B cell (primary cell): ENCODE measurements around the gene RABEP2.

ENCODE experiments used
- EZH2 ChIP-seq: IDR thresholded peaks from 2 replicates; pipeline ENCODE4 v1.6.1; 2012; ENCODE audit warnings: borderline replicate concordance, low read depth, mild to moderate bottlenecking, moderate library complexity, low read length; ENCODE audit not compliant: insufficient read depth, poor library complexity, severe bottlenecking
- TF ChIP-seq, protein P1 (sequence below): fragments of 200-600 bp; IDR thresholded peaks from one replicate; pipeline ENCODE4 v1.8.0; 2022; ENCODE audit warnings: antibody characterized with exemption, mild to moderate bottlenecking

DNA sequence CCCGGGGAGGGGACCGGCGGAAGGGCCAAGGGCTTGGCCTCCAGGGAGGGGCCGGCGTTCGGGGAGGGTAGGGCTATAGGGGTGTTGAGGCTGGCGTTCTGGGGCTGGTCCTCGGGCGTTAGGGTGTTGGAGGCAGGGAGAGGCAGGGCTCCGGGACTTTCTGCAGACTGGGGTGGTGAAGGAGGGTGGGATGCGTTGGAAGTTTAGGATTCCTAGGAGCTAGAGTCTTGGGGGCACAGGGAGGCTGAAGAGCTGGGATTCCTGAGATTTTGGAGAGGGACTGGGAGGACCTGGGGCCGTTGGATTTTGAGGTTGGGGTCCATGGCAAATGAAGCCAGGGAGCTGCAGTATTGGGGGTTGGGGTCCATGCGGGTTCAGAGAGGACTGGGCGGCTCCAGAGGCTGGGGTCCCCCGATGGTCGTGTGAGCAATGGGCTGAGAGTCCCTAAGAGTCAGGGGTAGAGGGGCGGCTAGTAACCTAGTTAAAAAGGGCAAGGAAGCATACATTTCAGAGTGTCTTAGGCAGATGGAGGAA, 26.4 kb upstream of the RABEP2 start:
- TF ChIP-seq, protein P1, sequence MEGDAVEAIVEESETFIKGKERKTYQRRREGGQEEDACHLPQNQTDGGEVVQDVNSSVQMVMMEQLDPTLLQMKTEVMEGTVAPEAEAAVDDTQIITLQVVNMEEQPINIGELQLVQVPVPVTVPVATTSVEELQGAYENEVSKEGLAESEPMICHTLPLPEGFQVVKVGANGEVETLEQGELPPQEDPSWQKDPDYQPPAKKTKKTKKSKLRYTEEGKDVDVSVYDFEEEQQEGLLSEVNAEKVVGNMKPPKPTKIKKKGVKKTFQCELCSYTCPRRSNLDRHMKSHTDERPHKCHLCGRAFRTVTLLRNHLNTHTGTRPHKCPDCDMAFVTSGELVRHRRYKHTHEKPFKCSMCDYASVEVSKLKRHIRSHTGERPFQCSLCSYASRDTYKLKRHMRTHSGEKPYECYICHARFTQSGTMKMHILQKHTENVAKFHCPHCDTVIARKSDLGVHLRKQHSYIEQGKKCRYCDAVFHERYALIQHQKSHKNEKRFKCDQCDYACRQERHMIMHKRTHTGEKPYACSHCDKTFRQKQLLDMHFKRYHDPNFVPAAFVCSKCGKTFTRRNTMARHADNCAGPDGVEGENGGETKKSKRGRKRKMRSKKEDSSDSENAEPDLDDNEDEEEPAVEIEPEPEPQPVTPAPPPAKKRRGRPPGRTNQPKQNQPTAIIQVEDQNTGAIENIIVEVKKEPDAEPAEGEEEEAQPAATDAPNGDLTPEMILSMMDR, result no peak
- TF ChIP-seq EZH2, result no peak
